Neural cell (in vitro differentiated cells): ENCODE measurements around the gene AMIGO3.

Source experiments
- EZH2 ChIP-seq: fragments of 200-600, 300-800 bp; shearing (Covaris generic), sonication (generic); IDR thresholded peaks from 2 replicates; pipeline ENCODE4 v1.6.1; 2014; ENCODE audit warnings: antibody characterized with exemption, low read length, borderline replicate concordance, mild to moderate bottlenecking; ENCODE audit not compliant: insufficient read depth, poor library complexity, severe bottlenecking
- POLR2AphosphoS5 ChIP-seq: IDR thresholded peaks from 2 replicates; pipeline ENCODE4 v1.6.1; 2012
- SMC3 ChIP-seq: fragments of 450-650 bp; conservative IDR thresholded peaks from 2 replicates; pipeline ENCODE4 v1.6.1; 2014; ENCODE audit warnings: antibody characterized with exemption, mild to moderate bottlenecking, moderate library complexity; ENCODE audit not compliant: poor library complexity
- TAF1 ChIP-seq: IDR thresholded peaks from 2 replicates; pipeline ENCODE4 v1.6.1; 2012; ENCODE audit warnings: low read depth
- TF ChIP-seq, protein P1 (sequence below): fragments of 450-650 bp; IDR thresholded peaks from 2 replicates; pipeline ENCODE4 v1.5.1; 2014; ENCODE audit warnings: antibody characterized with exemption, mild to moderate bottlenecking, moderate library complexity; ENCODE audit not compliant: poor library complexity, severe bottlenecking
- TF ChIP-seq, protein P2 (sequence below): IDR thresholded peaks from 2 replicates; pipeline ENCODE4 v1.6.1; 2012; ENCODE audit warnings: borderline replicate concordance

DNA sequence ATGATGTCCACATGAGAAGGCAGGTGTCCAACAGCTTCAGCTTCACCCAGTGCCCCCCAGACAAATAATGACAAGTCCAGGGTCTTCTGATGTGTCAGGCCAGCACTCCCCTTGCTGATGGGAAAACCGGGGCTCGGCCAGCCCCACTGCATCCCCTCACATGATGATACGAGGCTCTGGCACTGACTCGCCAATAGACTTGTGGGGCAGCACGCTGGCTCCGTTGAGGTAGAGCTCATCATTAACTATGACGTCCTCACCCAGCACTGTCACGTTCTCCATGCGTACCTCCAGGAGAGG is 2.1 kb upstream of the AMIGO3 start:
- TF ChIP-seq, protein P1, sequence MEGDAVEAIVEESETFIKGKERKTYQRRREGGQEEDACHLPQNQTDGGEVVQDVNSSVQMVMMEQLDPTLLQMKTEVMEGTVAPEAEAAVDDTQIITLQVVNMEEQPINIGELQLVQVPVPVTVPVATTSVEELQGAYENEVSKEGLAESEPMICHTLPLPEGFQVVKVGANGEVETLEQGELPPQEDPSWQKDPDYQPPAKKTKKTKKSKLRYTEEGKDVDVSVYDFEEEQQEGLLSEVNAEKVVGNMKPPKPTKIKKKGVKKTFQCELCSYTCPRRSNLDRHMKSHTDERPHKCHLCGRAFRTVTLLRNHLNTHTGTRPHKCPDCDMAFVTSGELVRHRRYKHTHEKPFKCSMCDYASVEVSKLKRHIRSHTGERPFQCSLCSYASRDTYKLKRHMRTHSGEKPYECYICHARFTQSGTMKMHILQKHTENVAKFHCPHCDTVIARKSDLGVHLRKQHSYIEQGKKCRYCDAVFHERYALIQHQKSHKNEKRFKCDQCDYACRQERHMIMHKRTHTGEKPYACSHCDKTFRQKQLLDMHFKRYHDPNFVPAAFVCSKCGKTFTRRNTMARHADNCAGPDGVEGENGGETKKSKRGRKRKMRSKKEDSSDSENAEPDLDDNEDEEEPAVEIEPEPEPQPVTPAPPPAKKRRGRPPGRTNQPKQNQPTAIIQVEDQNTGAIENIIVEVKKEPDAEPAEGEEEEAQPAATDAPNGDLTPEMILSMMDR: no peak
- TF ChIP-seq EZH2 (no peak), POLR2AphosphoS5 (no peak), SMC3 (no peak), TAF1 (no peak)
- TF ChIP-seq, protein P2, sequence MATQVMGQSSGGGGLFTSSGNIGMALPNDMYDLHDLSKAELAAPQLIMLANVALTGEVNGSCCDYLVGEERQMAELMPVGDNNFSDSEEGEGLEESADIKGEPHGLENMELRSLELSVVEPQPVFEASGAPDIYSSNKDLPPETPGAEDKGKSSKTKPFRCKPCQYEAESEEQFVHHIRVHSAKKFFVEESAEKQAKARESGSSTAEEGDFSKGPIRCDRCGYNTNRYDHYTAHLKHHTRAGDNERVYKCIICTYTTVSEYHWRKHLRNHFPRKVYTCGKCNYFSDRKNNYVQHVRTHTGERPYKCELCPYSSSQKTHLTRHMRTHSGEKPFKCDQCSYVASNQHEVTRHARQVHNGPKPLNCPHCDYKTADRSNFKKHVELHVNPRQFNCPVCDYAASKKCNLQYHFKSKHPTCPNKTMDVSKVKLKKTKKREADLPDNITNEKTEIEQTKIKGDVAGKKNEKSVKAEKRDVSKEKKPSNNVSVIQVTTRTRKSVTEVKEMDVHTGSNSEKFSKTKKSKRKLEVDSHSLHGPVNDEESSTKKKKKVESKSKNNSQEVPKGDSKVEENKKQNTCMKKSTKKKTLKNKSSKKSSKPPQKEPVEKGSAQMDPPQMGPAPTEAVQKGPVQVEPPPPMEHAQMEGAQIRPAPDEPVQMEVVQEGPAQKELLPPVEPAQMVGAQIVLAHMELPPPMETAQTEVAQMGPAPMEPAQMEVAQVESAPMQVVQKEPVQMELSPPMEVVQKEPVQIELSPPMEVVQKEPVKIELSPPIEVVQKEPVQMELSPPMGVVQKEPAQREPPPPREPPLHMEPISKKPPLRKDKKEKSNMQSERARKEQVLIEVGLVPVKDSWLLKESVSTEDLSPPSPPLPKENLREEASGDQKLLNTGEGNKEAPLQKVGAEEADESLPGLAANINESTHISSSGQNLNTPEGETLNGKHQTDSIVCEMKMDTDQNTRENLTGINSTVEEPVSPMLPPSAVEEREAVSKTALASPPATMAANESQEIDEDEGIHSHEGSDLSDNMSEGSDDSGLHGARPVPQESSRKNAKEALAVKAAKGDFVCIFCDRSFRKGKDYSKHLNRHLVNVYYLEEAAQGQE: no peak
